ENCODE data around the gene PIK3C2G. TPM values are rescaled to one million over a fixed set of nuclear protein-coding genes. Genes with fewer than 3 reads are reported as not detected.

The PIK3C2G gene
- 0.23 TPM in 1 of 2 replicates, not detected in the other for polyA plus RNA-seq

GRCh38 chr12:18261273-18261672, at the start of gene PIK3C2G:
PIK3C2G (plus strand) TSS chr12:18261518; CDS start chr12:18282082, 20,564 bp downstream.

Other genes starting within 250 kb of the PIK3C2G start
- 3.9 and 4.0 TPM in 2 replicates for gene RERGL, start 171.3 kb upstream of the PIK3C2G start, polyA plus RNA-seq

Data from Purkinje cell (primary cell).